K562 (cell line): ENCODE measurements around the gene TTC21A. TPM values are rescaled to one million over a fixed set of nuclear protein-coding genes. Genes with fewer than 3 reads are reported as not detected.

Experiments
- ATAC-seq: fragments of 200-7000 bp; cut with Tn5 transposase; 3 replicates; pipeline ENCODE4 v1.9.1; 2020; ENCODE audit warnings: moderate library complexity
- BruUV-seq: library from RNA; stranded (reverse); fragments of 400-500 nt; replicated peaks from 2 replicates; lab custom pipeline; 2021; lab: Mats Ljungman, UMichigan
- CTCF ChIA-PET: fragments of 300-600 bp; formaldehyde crosslinking; extraction: SDS; loops from one replicate; lab custom pipeline; 2021; ENCODE audit warnings: low intra/inter-chr PET ratio; lab: Yijun Ruan, JAX
- POLR2A ChIA-PET: fragments of 300-600, 350-650 bp; sonication (Branson Sonifier 250); formaldehyde crosslinking; extraction: SDS; loops from one replicate; lab custom pipeline; 2021; ENCODE audit warnings: antibody characterized with exemption, inconsistent platforms; lab: Yijun Ruan, JAX
- DNase-seq, 4 experiments: peaks; one replicate each; pipeline versions ENCODE4 v3.0.0 to v3.0.0-alpha.2; 2011 to 2018; ENCODE audit warnings: low spot score in 3 of 4, mixed read lengths in 3 of 4; ENCODE audit errors: extremely low read depth in 1 of 4
- FAIRE-seq: peaks from 2 replicates; lab custom pipeline; 2011; peaks lifted over from hg19 to GRCh38; lab: Jason Lieb, UNC
- H2AFZ ChIP-seq: 2 replicates; pipeline ENCODE4 v1.6.0; 2011; ENCODE audit warnings: low read depth, low read length, control low read depth, inconsistent platforms
- H3K27ac ChIP-seq: fragments of 200-600 bp; 3 replicates; pipeline ENCODE4 v1.8.0; 2011; ENCODE audit warnings: low read depth, mild to moderate bottlenecking, control low read depth, inconsistent platforms, low read length, moderate library complexity, mixed read lengths; ENCODE audit errors: extremely low read depth
- H3K27me3 ChIP-seq, 2 experiments: fragments of 300-600 bp in 1 of 2; 2 replicates in 1 of 2; 3 replicates in 1 of 2; pipeline versions ENCODE4 v1.6.0 to v1.8.0; 2011; ENCODE audit warnings: inconsistent platforms in 2 of 2, low read length in 2 of 2, mild to moderate bottlenecking in 1 of 2, mixed read lengths in 1 of 2, moderate library complexity in 1 of 2; ENCODE audit not compliant: control insufficient read depth in 2 of 2, insufficient read depth in 2 of 2
- H3K36me3 ChIP-seq: fragments of 300-600 bp; 3 replicates; pipeline ENCODE4 v1.8.0; 2011; ENCODE audit warnings: mild to moderate bottlenecking, low read length, inconsistent platforms; ENCODE audit not compliant: control insufficient read depth, insufficient read depth
- H3K4me1 ChIP-seq, 2 experiments: fragments of 200-600 bp in 1 of 2; replicated peaks in 1 of 2; 2 replicates in 1 of 2; 3 replicates in 1 of 2; pipeline versions ENCODE4 v1.5.1 to v1.8.0; 2011; ENCODE audit warnings: inconsistent platforms in 2 of 2, low read length in 2 of 2, mild to moderate bottlenecking in 1 of 2, mixed read lengths in 1 of 2, moderate library complexity in 1 of 2; ENCODE audit not compliant: control insufficient read depth in 2 of 2, insufficient read depth in 2 of 2
- H3K4me2 ChIP-seq: 2 replicates; pipeline ENCODE4 v1.6.1; 2011; ENCODE audit warnings: low read length, control low read depth, inconsistent platforms, mixed read lengths; ENCODE audit not compliant: insufficient read depth
- H3K4me3 ChIP-seq: fragments of 200-600 bp; sonication (generic), shearing (Covaris generic); 2 replicates; pipeline ENCODE4 v1.5.1; 2016; ENCODE audit warnings: control low read depth, inconsistent platforms
- H3K79me2 ChIP-seq: fragments of 200-600 bp; 3 replicates; pipeline ENCODE4 v1.8.0; 2011; ENCODE audit warnings: low read length, inconsistent platforms; ENCODE audit not compliant: control insufficient read depth, insufficient read depth
- H3K9ac ChIP-seq, 2 experiments: 2 replicates each; pipeline versions ENCODE4 v1.6.0 to v1.6.1; 2011; ENCODE audit warnings: low read depth in 2 of 2, low read length in 2 of 2, control low read depth in 1 of 2, inconsistent platforms in 1 of 2, mild to moderate bottlenecking in 1 of 2, mixed read lengths in 1 of 2; ENCODE audit not compliant: insufficient read depth in 1 of 2
- H3K9me1 ChIP-seq: one replicate; pipeline ENCODE4 v1.6.0; 2011; ENCODE audit warnings: inconsistent platforms, mild to moderate bottlenecking, low read length, moderate library complexity; ENCODE audit not compliant: control insufficient read depth, insufficient read depth
- H3K9me3 ChIP-seq: replicated peaks from 2 replicates; pipeline ENCODE4 v1.5.1; 2011; ENCODE audit warnings: low read depth, low read length, inconsistent platforms; ENCODE audit not compliant: control insufficient read depth, insufficient read depth
- H4K20me1 ChIP-seq: replicated peaks from 2 replicates; pipeline ENCODE4 v1.6.1; 2011; ENCODE audit warnings: low read length, inconsistent platforms, mixed read lengths; ENCODE audit not compliant: control insufficient read depth, insufficient read depth
- ARNT ChIP-seq, 2 experiments: fragments of 450-650 bp; IDR thresholded peaks; 2 replicates each; pipeline ENCODE4 v1.6.1; 2016; ENCODE audit warnings: mild to moderate bottlenecking in 1 of 2
- BRF2 ChIP-seq: IDR thresholded peaks from 3 replicates; pipeline ENCODE4 v1.6.1; 2011; ENCODE audit warnings: borderline replicate concordance, mild to moderate bottlenecking; ENCODE audit not compliant: insufficient read length, insufficient read depth
- EHMT2 ChIP-seq: fragments of 450-650 bp; IDR thresholded peaks from 2 replicates; pipeline ENCODE4 v1.6.1; 2018; ENCODE audit warnings: antibody characterized with exemption
- GATA2 ChIP-seq: sonication (generic); formaldehyde crosslinking; IDR thresholded peaks from 2 replicates; pipeline ENCODE4 v1.4.0; 2020; ENCODE audit warnings: mild to moderate bottlenecking, missing genetic modification reagents
- RBM25 ChIP-seq: fragments of 200-400 bp; formaldehyde crosslinking; IDR thresholded peaks from 2 replicates; pipeline ENCODE4 v1.6.1; 2018; ENCODE audit warnings: low read length, low read depth, moderate library complexity; ENCODE audit not compliant: severe bottlenecking
- SUPT5H ChIP-seq: fragments of 450-650 bp; IDR thresholded peaks from 2 replicates; pipeline ENCODE4 v1.6.1; 2016
- TRIM28 ChIP-seq: fragments of 450-650 bp; IDR thresholded peaks from 2 replicates; pipeline ENCODE4 v1.6.1; 2017
- ZNF384 ChIP-seq: IDR thresholded peaks from 2 replicates; pipeline ENCODE4 v1.6.1; 2012; ENCODE audit warnings: low read depth, low read length, improper control_type of control experiment
- WGBS: fragments of 100-300 bp; shearing (Covaris generic); methylation state at CpG from one replicate; pipeline ENCODE4 v1.1.6; 2016; ENCODE audit warnings: low coverage, mixed read lengths; ENCODE audit not compliant: insufficient coverage; ENCODE audit errors: missing lambda C conversion rate; 5-methylcytosine and 5-hydroxymethylcytosine counted together
- in situ Hi-C: fragments of 300-500 bp; cut with MboI; formaldehyde crosslinking; loops from 4 replicates; pipeline ENCODE4 v1.15.0; 2018; ENCODE audit warnings: inconsistent platforms, mixed read lengths
- intact Hi-C: fragments of 100-400 bp; cut with micrococcal nuclease; formaldehyde crosslinking; loops from 2 replicates; pipeline ENCODE4 v1.14.2; 2022
- polyA plus RNA-seq, 8 experiments: library from polyadenylated mRNA; depleted of rRNA in 4 of 8; stranded (reverse) in 5 of 8; unstranded in 3 of 8; fragments of >200 nt; fragmentation: Nextera tagmentation in 2 of 8; fragmentation: Illumina TruSeq in 1 of 8; extraction: Ambion mirVana in 2 of 8; extraction: Trizol in 1 of 8; gene quantifications; 2 replicates each; pipeline versions ENCODE4 v1.2.1 to v1.2.3, GENCODE V29; 2011 to 2014; ENCODE audit warnings: inconsistent platforms in 1 of 8, missing spikeins in 1 of 8
- total RNA-seq, 7 experiments: library from RNA; depleted of rRNA in 6 of 7; stranded (reverse); fragments of >200 nt in 6 of 7; fragmentation: Illumina TruSeq in 2 of 7; extraction: Trizol in 2 of 7; gene quantifications; 2 replicates each; pipeline versions ENCODE4 v1.2.1 to v1.2.3, GENCODE V29; 2011 to 2021; ENCODE audit warnings: low replicate concordance in 1 of 7
- TF ChIP-seq, protein P1 (sequence below): fragments of 450-650 bp; IDR thresholded peaks from 2 replicates; pipeline ENCODE4 v1.6.1; 2016; ENCODE audit warnings: borderline replicate concordance

The TTC21A gene
- total and polyA plus RNA-seq, 9 of the 15 experiments (the other 6 are each of a cell fraction or from before 2014, with no cell fraction given) = 0.22 to 1.4 (median 0.70) TPM

GRCh38 chr3:39185326-39185958 is 78.0 kb downstream of the TTC21A start:
- Histone ChIP-seq H3K27ac (no peak overlapping the region), H3K9me1 (no peaks in the 10 kb centered on the region), H3K4me1 (peaks cover 5 to 44% of the 10 kb centered on the region in 2 experiments; a peak in 4 of 5 replicates), H3K4me2 (no peak overlapping the region), H3K27me3 (peaks cover 11 to 23% of the 10 kb centered on the region in 2 experiments; a peak in 4 of 5 replicates), H4K20me1 (no peaks in the 10 kb centered on the region), H2AFZ (no peak overlapping the region), H3K9ac (peak overlapping the region in 1 of 2 experiments; percentile 51; a peak in 1 of 4 replicates), H3K9me3 (no peaks in the 10 kb centered on the region), H3K79me2 (no peaks in the 10 kb centered on the region), H3K36me3 (no peaks in the 10 kb centered on the region), H3K4me3 (no peak overlapping the region)
- intact Hi-C loops = no loop called here
- TF ChIP-seq TRIM28 (no peak), BRF2 (no peak), EHMT2 (no peak), ZNF384 (no peak), ARNT (IDR thresholded peaks at IDR 0.05) (no peak), SUPT5H (no peak), RBM25 (no peak), GATA2 (CRISPR knock-in tag) (no peak)
- TF ChIP-seq, protein P1, sequence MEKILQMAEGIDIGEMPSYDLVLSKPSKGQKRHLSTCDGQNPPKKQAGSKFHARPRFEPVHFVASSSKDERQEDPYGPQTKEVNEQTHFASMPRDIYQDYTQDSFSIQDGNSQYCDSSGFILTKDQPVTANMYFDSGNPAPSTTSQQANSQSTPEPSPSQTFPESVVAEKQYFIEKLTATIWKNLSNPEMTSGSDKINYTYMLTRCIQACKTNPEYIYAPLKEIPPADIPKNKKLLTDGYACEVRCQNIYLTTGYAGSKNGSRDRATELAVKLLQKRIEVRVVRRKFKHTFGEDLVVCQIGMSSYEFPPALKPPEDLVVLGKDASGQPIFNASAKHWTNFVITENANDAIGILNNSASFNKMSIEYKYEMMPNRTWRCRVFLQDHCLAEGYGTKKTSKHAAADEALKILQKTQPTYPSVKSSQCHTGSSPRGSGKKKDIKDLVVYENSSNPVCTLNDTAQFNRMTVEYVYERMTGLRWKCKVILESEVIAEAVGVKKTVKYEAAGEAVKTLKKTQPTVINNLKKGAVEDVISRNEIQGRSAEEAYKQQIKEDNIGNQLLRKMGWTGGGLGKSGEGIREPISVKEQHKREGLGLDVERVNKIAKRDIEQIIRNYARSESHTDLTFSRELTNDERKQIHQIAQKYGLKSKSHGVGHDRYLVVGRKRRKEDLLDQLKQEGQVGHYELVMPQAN = no peak
- no TSS peak for BruUV-seq
- DNase-seq (no peak), ATAC-seq (no peak), FAIRE-seq (no peak)
- CTCF ChIA-PET = interaction anchor here (2.1 kb wide), 1 partner anchor 59 kb away, joined by 10 read pairs; no protein-coding TSS in a partner anchor
- POLR2A ChIA-PET = interaction anchor here (0.6 to 2.4 kb wide), 7 partner anchors 9 to 76 kb away, joined by 3 to 9 read pairs (median 3); no protein-coding TSS in a partner anchor
- WGBS = 61% methylated on average over 9 of the region's 9 CpGs
- in situ Hi-C loops = loop anchor here (5.0 kb wide), 2 partner anchors 58 to 102 kb away; no protein-coding TSS in a partner anchor
